GM12872 (cell line): ENCODE measurements around the gene CENPB.

Source experiments
- CTCF ChIP-seq: IDR thresholded peaks from 3 replicates; pipeline ENCODE4 v1.5.1; 2011; ENCODE audit warnings: low read depth, mild to moderate bottlenecking, low read length, moderate library complexity; ENCODE audit not compliant: insufficient read depth

CENPB gene

DNA sequence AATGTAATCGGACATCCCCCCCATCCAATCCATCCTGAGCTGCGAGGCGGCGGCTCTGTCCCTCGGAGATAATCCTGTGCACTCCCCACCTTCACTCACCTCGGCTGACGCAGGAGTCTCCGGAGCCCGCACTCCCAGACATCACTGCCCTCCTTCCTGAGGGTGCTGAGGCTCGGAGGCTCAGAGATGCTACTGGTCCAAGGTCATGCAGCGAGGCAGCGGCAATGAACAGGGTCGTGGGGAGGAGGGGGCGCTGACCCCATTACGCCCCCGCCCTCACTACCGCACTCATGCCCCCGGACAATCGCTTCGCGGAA lies 19.5 kb downstream of the CENPB start:
- no peak for TF ChIP-seq CTCF

GRCh38 chr20:3766422-3767109 lies 20.0 kb downstream of the CENPB start:
- TF ChIP-seq CTCF: no peak

- TF ChIP-seq CTCF: no peak
These were observed 21.2 kb downstream of the CENPB start for GRCh38 chr20:3765171-3765882.

GRCh38 chr20:3764659-3765058 lies 21.9 kb downstream of the CENPB start:
- no peak for TF ChIP-seq CTCF

DNA sequence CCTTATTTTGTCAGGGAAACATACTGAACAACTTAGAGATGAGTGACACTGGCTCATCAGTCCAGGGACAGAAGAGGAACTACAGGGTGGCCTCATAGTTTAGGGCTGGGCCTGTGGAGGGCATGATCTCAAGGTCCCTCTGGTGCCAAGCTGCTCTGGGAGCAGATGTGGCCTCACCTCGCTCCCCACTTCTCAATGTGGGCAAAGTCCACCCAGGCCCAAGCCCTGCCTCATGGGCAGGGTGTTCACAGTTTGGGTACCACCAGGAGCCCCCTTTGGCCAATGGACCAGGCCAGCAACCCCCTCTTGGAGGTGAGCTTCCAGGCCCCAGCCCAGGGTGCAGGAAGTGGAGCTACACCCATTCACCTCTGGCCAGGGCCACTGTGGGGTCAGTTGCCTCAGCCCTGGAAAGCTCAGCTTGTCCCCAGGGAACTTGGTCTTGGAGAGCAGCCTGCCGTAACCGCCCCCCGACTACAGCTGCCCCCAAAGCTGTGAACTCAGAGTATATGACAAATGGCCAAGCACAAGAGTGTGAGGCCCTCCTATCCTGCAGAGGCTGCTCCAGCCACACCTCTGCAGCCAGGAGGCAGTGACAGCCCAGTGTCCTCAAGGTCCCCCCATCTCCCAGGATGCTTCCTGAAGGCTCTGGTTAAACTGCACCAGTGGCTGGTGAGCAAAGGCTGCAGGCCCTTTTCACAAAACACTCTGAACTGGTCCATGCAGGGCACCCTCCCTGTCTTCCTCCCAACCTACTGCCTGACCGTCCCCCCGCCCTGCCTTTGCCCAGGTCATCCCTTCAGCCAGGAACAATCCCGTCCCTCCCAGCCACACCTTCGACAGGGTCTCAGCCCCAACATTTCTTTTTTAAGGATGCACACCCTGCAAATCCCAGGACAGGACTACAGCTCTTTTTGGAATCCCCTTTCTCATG lies 22.6 kb downstream of the CENPB start:
- TF ChIP-seq CTCF: no peak

- TF ChIP-seq CTCF: no peak
These were observed 25.7 kb downstream of the CENPB start for GRCh38 chr20:3760655-3761348.

DNA sequence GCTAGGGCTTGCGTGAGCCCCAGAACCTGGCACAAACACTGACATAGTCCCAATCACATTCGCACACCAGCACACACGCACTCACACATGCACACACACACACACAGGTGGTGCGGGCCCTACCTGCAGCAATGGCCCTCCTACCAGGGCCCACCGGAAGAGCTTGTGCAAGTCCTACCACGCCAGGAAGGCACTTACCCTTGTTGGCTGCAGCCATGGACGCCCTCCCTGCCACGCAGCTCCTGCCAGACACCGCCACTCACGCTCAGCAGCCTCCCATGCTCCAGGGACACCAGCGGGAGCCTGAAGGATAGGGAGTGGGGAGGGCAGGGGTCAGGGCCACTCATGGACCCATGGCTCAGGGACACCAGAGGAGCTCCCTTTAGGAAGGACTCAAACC lies 26.7 kb downstream of the CENPB start:
- no peak for TF ChIP-seq CTCF
